ENCODE results near the gene CLIP1. TPM values are rescaled to one million over a fixed set of nuclear protein-coding genes. Genes with fewer than 3 reads are reported as not detected.
"Not testable (repeated sequence)": the region's sequence is repeated elsewhere in the genome, so short reads cannot be mapped to it uniquely, and the experiment has no call there.

CLIP1 gene
- total RNA-seq, 1 donor from 2014 or later = 29.2 TPM

DNA sequence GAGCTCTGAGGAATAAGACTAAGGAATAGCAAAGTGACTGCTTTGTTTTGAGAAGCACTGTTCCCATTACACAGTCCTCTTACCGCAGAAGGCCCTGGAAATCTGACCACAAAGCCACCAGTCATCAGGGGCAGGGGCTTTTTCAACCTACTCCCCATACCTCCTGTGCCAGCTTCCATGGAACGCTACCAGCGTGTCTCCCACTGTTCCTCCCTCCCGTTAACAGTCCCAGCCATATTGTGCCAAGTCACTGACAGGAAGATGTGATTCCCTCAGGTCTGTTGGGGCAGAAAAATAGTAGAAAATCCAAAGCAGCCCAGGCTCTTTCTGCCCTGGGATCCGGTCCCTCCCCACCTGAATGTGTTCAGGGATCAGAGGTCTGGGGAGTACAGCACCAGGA lies 109.5 kb downstream of the CLIP1 start:
- DNase-seq (ENCODE audit: low read depth in 2 of 2) = no peak

DNA sequence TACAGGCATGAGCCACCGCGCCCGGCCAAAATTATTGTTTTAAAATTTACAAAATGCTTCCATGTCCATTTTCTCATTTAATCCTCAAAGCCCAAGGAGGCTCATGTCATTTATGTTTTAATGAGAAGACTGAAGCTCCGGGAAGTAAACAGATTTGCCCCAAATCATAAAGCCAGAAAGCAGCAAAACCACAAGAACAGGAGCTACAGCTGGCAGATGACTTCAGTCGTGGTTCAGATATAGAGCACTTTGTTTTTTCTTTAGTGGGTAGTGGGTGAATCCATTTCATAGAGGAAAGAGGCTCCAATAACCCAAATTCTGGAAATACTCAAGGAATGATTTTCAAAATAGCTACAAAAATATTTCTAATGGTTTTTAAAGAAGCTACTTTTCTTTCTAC lies 110.8 kb downstream of the CLIP1 start:
- DNase-seq (ENCODE audit: low read depth in 2 of 2) = no peak

DNA sequence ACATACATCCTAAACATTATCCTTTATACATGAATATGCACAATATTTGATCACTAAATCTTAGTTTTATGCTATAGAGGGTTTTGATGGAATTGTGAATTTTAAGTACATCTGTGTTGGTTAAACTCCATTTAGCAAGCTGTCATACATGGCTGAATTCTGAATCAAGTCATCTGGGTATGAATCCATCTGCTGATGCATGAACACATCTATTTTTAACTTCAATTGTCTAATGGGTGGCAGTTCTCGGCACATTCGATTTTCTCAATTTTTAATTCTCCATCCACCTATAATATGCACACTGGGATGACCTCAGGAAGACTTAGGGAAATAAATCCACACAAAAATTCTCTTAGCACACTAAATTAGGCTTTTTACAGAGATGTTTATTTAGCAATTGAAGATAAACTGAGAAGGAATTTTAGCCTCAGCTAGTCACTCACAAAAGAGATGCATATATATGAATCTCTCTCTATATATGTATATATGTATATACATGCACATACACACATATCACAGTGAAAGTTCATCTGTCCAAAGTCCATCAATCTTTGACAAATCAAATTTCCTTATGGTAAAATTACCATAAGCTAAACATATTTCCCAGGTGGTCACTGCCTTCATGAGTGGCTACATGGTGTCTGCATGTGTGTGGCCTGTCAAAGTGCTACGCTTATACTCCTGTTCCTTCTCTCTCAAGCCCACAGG lies 111.7 kb downstream of the CLIP1 start:
- DNase-seq (ENCODE audit: low read depth in 2 of 2) = no peak

DNA sequence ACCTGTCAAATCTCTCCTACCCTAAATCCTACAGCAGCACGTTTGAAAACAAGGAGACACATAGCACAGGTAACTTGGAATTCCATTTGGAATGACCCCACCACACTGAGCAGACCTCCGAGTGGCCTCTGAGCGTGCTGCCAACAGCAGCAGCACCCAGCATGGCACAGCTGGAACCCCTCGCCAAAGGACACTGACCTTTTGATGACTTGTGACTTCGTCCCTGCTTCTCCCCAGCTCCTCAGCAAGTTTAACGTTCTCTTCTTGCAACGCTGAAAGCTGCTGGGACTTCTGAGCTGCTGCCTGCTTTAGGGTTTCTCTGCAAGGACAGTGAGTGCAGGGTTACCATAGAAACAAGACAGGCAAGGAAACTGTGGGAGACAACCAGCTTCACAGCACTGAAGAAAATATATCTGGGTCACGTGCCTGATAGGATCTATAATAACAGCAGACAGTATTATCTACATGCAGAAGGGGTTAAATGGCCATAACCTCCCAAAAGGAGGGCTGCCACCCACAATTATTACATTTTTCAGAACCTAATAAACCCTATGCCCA lies 112.8 kb downstream of the CLIP1 start:
- DNase-seq (ENCODE audit: low read depth in 2 of 2) = no peak

DNA sequence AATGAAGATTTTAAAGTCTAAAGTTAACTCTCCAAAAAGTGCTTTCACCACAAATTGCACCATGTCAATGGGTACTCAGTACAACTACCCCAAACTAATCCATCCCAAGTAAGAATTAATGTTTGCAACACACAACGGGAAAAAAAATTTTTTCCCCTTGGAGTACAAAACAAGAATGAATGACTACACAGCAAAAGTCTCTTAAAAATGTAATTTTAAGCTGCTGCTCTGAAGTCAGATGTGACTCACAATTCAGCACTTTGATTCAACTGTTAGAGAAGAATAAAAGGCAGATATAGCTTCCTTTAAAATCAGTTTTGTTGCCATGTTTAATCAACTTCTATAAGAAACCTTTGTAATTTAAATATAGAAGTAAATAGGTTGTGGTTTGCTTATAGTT lies 113.7 kb downstream of the CLIP1 start:
- DNase-seq (ENCODE audit: low read depth in 2 of 2) = no peak

DNA sequence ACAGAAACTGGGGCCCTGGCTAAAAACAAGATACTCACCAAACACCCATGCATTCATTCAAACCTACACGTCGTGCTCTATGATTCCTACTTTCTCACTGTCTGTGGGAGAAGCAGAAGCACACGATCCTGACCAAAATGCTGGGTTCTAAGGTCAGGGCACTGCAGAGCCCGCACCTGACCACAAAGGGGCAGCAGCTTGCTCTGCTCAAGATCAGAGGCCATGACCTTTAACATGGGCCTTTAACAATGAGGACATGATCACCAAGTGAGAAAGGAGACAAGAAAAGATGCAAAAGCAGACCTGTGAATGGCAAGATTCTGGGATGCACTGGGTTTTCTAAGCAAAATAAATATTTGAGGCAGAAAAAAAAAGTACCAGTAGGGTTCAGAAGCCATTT lies 116.1 kb downstream of the CLIP1 start:
- no peak for DNase-seq (ENCODE audit: low read depth in 2 of 2)

DNA sequence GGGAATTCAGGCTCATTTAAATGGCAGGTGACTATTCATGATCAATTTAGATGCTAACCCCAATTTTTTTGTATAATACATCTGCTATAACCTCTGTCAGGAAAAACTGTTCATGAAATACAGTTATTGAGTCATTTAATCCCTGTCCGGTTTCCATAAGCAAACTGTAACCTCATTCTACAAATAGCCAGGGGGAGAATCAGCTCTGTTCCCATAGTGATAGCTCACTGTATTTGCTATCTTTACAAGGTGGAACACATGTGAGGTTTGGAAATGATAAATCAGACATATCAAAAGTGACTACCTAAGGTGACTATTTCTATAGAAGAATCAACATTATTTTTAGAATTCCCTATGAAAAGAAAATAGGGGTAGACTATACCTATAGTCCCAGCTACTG lies 117.5 kb downstream of the CLIP1 start:
- DNase-seq (ENCODE audit: low read depth in 2 of 2) = no peak

DNA sequence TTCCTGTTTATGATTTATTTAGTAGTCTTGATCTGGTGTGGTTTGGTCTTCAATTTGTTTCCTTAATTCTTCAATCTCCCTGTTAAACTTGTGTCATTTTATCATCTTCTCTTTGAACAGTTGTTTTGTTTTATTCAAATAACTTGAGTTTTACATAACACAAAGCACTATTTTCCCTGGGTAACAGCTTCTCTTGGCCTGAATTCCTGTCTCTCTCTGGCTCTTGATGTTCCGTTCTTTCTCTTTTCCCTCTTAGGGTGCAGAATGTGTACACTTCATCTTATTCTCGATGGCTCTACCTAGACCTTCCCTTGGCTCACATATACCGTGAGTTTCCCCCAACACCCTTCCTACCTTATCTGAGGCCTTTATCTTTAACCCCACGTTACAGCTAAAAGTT lies 119.4 kb downstream of the CLIP1 start:
- DNase-seq (ENCODE audit: low read depth in 2 of 2) = no peak

DNA sequence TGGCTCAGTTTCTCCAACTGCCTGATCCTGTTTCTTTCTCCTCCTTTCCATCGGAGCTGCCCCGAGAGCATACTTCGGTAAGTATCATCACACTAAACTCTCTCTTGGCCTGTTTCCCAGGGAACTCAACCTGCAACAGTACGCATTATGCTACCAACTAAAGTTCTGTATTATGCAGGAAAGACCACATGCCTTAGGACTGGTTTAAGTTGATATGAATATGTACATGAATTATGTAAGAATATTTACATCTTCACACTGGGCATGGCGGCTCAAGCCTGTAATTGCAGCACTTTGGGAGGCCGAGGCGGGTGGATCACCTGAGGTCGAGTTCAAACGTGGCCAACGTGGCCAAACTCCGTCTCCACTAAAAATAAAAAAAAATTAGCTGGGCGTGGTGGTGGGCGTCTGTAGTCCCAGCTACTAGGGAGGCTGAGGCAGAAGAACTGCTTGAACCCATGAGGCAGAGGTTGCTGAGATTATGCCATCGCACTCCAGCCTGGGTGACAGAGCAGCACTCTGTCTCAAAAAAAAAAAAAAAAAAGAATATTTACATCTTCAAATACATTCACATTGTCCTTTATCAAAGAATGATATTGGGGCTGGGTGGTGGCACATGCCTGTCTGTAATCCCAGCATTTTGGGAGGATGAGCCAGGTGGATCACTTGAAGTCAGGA lies 124.3 kb downstream of the CLIP1 start:
- DNase-seq (ENCODE audit: low read depth in 2 of 2) = no peak

DNA sequence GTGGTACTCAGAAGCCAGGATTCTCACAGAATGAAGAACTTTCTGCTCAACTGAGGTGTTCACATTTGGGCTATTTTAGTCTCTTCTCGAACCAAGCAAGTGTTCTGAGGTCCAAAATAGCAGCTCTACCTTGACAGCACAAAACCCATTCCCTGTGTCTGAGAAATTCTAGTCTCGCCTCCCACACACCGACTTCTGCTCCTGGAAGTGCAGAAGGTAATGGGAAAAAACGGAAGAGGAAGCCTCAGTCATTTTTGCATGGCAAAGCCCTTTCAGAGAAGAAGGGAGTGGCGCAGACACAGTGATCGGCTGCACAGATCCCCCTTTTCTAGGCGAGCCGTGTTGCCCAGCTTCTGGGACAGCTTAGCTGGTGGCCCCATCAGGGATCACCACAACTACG lies 125.0 kb downstream of the CLIP1 start:
- DNase-seq (ENCODE audit: low read depth in 2 of 2) = no peak

DNA sequence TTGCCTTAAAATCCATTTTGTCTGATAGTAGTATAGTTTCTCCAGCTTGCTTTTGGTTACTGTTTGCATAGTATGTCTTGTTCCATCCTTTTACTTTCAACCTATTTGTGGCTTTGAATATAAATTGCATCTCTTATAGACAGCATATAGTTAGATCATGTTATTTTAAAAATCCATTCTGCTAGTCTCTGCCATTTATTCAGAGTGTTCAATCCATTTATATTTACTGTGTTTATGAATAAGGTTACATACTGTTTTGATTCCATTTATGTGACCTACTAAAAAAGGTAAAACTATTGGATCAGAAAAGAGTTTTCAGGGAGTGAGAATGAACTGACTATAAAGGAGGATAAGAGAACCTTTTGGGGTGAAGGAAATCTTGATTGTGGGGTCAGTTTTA lies 126.6 kb downstream of the CLIP1 start:
- no peak for DNase-seq (ENCODE audit: low read depth in 2 of 2)

DNA sequence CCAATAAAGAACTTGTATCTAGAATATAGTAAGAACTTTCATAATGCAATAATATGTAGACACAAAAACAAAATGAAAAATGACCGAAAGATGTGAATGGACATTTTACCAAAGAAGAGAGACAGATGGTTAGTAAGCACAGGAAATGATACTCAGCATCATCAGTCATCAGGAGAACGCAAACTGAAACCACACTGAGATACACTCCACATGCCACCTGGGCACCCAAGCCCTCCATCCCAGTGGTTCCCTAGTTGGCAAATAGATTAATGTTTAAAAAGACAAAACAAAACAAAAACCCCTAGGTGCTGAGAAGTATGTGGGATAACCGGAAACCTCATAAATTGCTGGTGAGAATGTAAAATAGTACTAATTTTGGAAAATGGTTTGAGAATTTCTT lies 129.4 kb downstream of the CLIP1 start:
- DNase-seq (ENCODE audit: low read depth in 2 of 2) = no peak

DNA sequence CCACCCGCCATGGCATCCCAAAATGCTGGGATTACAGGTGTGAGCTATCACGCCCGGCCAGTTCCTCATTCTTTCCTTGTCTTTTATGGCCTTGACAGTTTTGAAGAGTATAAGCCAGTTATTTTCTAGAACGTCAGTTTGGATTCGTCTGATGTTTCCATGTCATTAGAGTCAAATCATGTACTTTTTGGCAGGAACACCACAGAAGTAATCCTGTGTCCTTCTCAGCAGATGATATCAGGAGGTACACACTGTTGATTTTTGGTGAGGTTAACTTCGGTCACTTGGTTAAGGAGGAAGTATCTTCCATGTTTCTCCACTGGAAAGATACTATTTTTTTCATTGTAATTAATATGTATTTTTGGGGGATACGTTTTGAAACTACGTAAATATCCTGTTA lies 131.0 kb downstream of the CLIP1 start:
- no peak for DNase-seq (ENCODE audit: low read depth in 2 of 2)

DNA sequence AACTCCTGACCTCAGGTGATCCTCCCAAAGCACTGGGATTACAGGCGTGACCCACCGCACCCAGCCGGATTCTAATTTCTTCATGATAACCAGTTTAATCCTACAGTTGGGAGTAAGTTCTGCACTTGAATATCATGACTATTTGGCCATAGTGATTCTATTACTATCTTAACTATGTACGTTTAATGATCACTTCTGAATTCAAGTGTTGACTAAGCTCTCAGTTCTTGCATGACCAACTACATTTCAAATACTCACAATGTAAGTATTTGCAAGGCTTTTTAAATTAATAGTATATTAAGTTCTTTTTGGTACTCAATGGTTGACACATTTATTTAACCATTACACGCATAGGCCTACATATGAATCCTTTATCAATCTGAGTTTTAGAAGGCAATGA lies 138.8 kb downstream of the CLIP1 start:
- no peak for DNase-seq (ENCODE audit: low read depth in 2 of 2)

DNA sequence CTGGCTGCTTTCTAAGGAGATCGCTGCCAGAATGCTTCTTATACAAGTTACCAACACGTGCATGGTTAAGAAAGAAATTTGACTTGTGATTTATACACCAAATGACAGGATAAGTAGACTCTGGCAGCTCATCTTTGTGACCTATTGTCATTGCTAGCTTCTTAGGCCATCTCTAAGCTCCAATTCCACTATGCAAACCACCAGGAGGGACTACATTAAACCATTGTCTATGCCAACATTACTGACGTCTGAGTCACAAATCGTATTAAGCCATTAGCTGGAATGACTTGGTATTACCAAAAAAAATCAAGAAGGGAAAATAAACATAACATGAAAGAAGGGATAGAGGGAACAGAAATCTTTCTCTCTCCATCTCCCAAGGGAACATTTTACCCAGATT lies 140.4 kb downstream of the CLIP1 start:
- peak; percentile 3 to 59 for DNase-seq (ENCODE audit: low read depth in 2 of 2)

DNA sequence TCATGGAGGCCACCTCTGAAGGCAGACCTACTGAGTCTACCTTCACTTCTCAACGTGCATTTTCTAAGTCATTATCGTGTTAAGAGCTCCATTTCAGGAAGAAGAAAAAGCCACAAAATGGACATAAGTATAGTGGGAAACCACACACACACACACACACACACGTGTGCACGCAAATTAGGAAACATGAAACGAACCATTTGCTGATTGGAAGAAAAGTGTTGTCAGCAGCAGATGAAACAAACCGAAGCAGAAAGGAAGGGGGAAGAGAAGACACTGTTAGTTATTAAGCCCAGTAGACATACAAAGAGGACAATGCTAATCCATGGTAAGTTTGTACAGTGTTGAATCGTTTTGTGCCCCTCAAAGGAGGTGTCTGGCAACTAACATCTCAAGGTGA lies 146.2 kb downstream of the CLIP1 start:
- DNase-seq (ENCODE audit: low read depth in 2 of 2) = no peak

DNA sequence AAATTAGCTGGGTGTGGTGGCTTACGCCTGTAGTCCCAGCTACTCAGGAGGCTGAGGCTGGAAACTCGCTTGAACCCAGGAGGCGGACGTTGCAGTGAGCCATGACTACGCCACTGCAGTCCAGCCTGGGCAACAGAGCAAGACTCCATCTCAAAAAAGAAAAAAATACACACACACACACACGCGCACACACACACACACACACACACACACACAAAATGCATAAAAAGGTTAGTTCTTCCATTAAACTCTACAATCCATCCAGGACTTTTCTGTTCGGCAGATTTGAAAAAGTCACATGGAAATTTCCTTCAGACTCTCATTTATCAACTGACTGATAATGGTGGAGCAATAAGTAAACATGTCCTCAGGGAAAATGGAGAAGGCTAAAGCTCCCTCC lies 147.0 kb downstream of the CLIP1 start:
- no peak for DNase-seq (ENCODE audit: low read depth in 2 of 2)

DNA sequence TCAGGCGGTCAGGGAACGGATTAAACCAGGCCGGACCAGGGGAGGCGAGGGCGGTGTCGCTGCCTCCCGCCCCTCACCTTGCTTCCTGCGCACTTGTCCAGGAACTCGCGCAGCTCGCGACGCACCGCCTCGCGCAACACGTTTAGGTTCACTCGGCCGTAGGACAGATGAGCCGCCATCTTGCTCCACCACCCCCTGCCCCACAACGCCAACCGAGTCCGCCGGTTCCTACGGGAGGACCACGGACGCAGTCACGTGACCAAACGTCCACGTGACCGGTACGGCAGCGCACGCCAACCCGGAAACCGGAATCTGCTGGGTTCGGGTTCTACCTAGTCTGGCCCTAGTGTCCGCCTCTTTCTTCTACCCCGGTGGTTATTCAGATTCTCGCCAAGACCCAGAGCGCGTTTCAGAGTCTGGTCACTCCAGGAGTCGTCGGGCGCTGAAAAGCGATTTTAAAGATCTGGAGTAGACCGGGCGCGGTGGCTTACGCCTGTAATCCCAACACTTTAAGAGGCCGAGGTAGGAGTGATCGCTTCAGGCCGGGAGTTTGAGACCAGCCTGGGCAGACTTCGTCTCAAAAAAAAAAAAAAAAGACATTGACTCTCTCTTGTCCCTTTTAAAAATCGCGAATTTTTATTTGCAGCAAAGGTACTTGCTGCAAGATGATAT lies 156.1 kb downstream of the CLIP1 start, which contains the start of gene VPS33A:
VPS33A (minus strand) TSS at position 265 of the 672 bp plus-strand sequence; CDS start at position 179, 86 bp downstream.
- peak; percentile 99 for DNase-seq (ENCODE audit: low read depth in 2 of 2)

DNA sequence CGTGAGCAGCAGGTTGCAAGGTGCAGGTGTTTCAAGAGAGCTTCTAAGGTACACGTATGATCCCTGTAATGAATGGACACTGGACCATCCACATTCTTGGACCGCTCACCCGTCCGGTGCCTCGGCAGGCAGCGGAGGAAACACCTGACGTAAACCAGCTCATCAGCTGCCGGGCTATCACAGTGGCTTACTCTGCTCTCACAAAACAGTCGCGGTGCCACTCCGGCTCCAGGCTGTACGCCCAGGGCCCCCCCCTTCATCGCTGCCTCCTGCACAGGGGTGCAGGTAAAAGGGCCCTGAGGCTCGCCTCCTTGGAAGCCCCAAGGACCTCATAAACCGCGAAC lies 156.6 kb downstream of the CLIP1 start:
- DNase-seq (ENCODE audit: low read depth in 2 of 2) = peak; percentile 65 to 70

DNA sequence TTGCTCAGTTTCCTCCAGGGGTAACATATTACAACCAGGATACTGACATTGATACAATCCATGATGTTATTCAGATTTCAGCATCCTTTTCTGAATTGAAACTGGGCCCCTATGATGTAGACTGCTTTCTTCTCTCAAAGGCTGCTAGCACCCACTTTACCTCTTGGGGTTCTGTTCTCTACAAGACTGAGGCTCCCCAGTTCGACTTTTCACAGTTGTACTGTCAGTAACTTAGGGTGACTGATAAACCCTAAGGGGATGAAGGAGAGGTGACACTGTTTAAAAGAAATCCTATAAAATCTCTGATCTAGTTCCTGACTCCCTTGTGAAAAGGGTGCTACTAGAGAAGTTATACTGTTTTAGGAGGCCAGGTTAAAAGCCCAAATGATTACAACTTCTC lies 157.0 kb downstream of the CLIP1 start:
- DNase-seq (ENCODE audit: low read depth in 2 of 2) = no peak

DNA sequence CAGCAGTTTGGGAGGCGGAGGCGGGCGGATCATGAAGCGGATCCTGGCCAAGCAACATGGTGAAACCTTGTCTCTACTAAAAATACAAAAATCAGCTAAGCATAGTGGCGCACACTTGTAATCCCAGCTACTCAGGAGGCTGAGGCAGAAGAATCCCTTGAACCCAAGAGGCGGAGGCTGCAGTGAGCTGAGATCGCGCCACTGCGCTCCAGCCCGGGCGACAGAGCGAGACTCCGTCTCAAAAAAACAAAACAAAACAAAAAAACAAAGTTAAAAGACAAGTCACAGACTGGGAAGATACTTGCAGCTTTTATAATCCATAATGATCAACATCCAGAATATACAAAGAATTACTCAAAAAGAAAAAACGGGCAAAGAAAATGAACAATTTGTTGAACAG lies 161.7 kb downstream of the CLIP1 start:
- not testable (repeated sequence) for DNase-seq (ENCODE audit: low read depth in 2 of 2)

DNA sequence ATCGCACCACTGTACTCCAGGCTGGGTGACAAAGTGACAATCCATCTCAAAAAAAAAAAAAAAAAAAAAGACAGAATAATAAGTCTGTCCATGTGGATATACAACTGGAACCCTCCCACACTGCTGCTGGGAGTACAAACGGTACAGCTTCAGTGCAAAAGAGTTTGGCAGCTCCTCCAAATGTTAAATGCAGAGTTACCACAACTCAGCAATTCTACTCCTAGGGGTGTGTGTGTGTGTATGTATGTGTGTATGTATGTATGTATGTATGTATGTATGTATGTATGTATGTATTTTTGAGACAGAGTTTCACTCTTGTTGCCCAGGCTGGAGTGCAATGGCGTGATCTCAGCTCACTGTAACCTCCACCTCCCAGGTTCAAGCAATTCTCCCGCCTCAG lies 163.5 kb downstream of the CLIP1 start:
- not testable (repeated sequence) for DNase-seq (ENCODE audit: low read depth in 2 of 2)

DNA sequence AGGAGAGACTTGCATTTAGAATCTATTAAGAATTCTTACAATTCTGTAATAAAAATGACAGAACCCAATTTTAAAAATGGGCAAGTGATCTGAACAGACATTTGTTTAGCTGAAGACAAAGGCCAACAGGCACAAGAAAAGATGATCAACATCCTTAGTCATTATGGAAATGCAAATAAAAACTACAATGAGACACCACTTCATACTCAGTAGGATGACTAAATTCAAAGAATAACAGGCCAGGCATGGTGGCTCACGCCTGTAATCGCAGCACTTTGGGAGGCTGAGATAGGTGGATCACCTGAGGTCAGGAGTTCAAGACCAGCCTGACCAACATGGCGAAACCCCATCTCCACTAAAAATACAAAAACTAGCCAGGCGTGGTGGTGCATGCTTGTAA lies 164.0 kb downstream of the CLIP1 start:
- DNase-seq (ENCODE audit: low read depth in 2 of 2) = not testable (repeated sequence)
